K562 (cell line): ENCODE data around the gene AFF3. TPM values are rescaled to one million over a fixed set of nuclear protein-coding genes. Genes with fewer than 3 reads are reported as not detected.

Experiments used
- ATF2 ChIP-seq: sonication (generic); formaldehyde crosslinking; IDR thresholded peaks from 2 replicates; pipeline ENCODE4 v1.8.1; 2022; ENCODE audit warnings: missing genetic modification reagents
- C11orf30 ChIP-seq: fragments of 450-650 bp; IDR thresholded peaks from 2 replicates; pipeline ENCODE4 v1.6.1; 2016; ENCODE audit warnings: low read depth, mild to moderate bottlenecking
- CHD7 ChIP-seq: fragments of 200-600 bp; sonication (generic); IDR thresholded peaks from one replicate; pipeline ENCODE4 v1.6.1; 2012; ENCODE audit warnings: mild to moderate bottlenecking, low read depth, low read length, inconsistent platforms
- HDAC8 ChIP-seq: fragments of 450-650 bp; IDR thresholded peaks from 2 replicates; pipeline ENCODE4 v1.6.1; 2016; ENCODE audit warnings: mild to moderate bottlenecking, missing genetic modification characterization, moderate library complexity, missing compliant biosample characterization
- PML ChIP-seq: IDR thresholded peaks from 2 replicates; pipeline ENCODE4 v1.6.1; 2012; ENCODE audit warnings: low read length, inconsistent platforms
- ZNF316 ChIP-seq: fragments of 450-650 bp; IDR thresholded peaks from 2 replicates; pipeline ENCODE4 v1.6.1; 2016
- ZNF407 ChIP-seq: fragments of 450-650 bp; IDR thresholded peaks from 2 replicates; pipeline ENCODE4 v1.6.1; 2016; ENCODE audit warnings: low read depth
- polyA plus RNA-seq, 8 experiments: library from polyadenylated mRNA; depleted of rRNA in 4 of 8; stranded (reverse) in 5 of 8; unstranded in 3 of 8; fragments of >200 nt; fragmentation: Nextera tagmentation in 2 of 8; fragmentation: Illumina TruSeq in 1 of 8; extraction: Ambion mirVana in 2 of 8; extraction: Trizol in 1 of 8; gene quantifications; 2 replicates each; pipeline versions ENCODE4 v1.2.1 to v1.2.3, GENCODE V29; 2011 to 2014; ENCODE audit warnings: inconsistent platforms in 1 of 8, missing spikeins in 1 of 8
- total RNA-seq, 7 experiments: library from RNA; depleted of rRNA in 6 of 7; stranded (reverse); fragments of >200 nt in 6 of 7; fragmentation: Illumina TruSeq in 2 of 7; extraction: Trizol in 2 of 7; gene quantifications; 2 replicates each; pipeline versions ENCODE4 v1.2.1 to v1.2.3, GENCODE V29; 2011 to 2021; ENCODE audit warnings: low replicate concordance in 1 of 7

The AFF3 gene
- total and polyA plus RNA-seq, 9 of the 15 experiments (the other 6 are each of a cell fraction or from before 2014, with no cell fraction given) = 0.02 to 0.11 TPM; not detected in 7

- TF ChIP-seq CHD7 = no peak
- TF ChIP-seq ATF2 (CRISPR knock-in tag) = no peak
- no peak for TF ChIP-seq PML
- TF ChIP-seq HDAC8 (tag) = no peak
- peak; percentile 22; the same call in 1 of the 2 replicates for TF ChIP-seq C11orf30
- no peak for TF ChIP-seq ZNF407
- peak; percentile 39; the same call in 1 of the 2 replicates for TF ChIP-seq ZNF316
Observed at GRCh38 chr2:100041385-100041784, 101.0 kb downstream of the AFF3 start (continued).
